GM12878 (cell line): ENCODE results near the gene MAZ. TPM values are rescaled to one million over a fixed set of nuclear protein-coding genes. Genes with fewer than 3 reads are reported as not detected.

Experiments
- ATAC-seq: fragments of 200-7000 bp; cut with Tn5 transposase; 3 replicates; pipeline ENCODE4 v1.9.1; 2020; ENCODE audit warnings: mild to moderate bottlenecking, moderate library complexity
- BruUV-seq: library from RNA; stranded (reverse); fragments of 400-500 nt; replicated peaks from 2 replicates; lab custom pipeline; 2021; lab: Mats Ljungman, UMichigan
- CTCF ChIA-PET: fragments of 300-600 bp; sonication (Branson Sonifier 250); formaldehyde crosslinking; extraction: SDS; loops from one replicate; lab custom pipeline; 2021; ENCODE audit warnings: inconsistent platforms; lab: Yijun Ruan, JAX
- POLR2A ChIA-PET: fragments of 350-600 bp; formaldehyde crosslinking; extraction: SDS; loops from one replicate; lab custom pipeline; 2021; ENCODE audit warnings: inconsistent platforms; lab: Charles Lee
- RAD21 ChIA-PET: fragments of 300-600 bp; sonication (Branson Sonifier 250); formaldehyde crosslinking; loops from one replicate; lab custom pipeline; 2023; ENCODE audit warnings: antibody characterized with exemption; ENCODE audit not compliant: unreplicated experiment; lab: Charles Lee
- SMC1A ChIA-PET: fragments of 300-600 bp; sonication (Branson Sonifier 250); formaldehyde crosslinking; loops from one replicate; lab custom pipeline; 2023; ENCODE audit not compliant: unreplicated experiment, uncharacterized antibody; lab: Charles Lee
- DNase-seq: peaks from one replicate; pipeline ENCODE4 v3.0.0-alpha.2; 2011; ENCODE audit warnings: low read depth, low spot score
- FAIRE-seq: peaks from 3 replicates; lab custom pipeline; 2011; peaks lifted over from hg19 to GRCh38; lab: Jason Lieb, UNC
- H2AFZ ChIP-seq: 2 replicates; pipeline ENCODE4 v1.6.0; 2011; ENCODE audit warnings: low read depth, low read length, control low read depth; ENCODE audit not compliant: control insufficient read depth
- H3K27ac ChIP-seq: 2 replicates; pipeline ENCODE4 v1.5.1; 2011; ENCODE audit warnings: control low read depth; ENCODE audit not compliant: control insufficient read depth, insufficient read depth
- H3K27me3 ChIP-seq, 2 experiments: replicated peaks in 1 of 2; 2 replicates each; pipeline versions ENCODE4 v1.6.0 to v1.6.1; 2011; ENCODE audit warnings: low read length in 1 of 2; ENCODE audit not compliant: control insufficient read depth in 2 of 2, insufficient read depth in 2 of 2
- H3K36me3 ChIP-seq, 2 experiments: 2 replicates each; pipeline ENCODE4 v1.5.1; 2011; ENCODE audit warnings: low read length in 1 of 2; ENCODE audit not compliant: control insufficient read depth in 2 of 2, insufficient read depth in 2 of 2
- H3K4me1 ChIP-seq: 2 replicates; pipeline ENCODE4 v1.6.1; 2011; ENCODE audit warnings: mild to moderate bottlenecking, low read length, moderate library complexity, mixed read lengths; ENCODE audit not compliant: control insufficient read depth, insufficient read depth
- H3K4me2 ChIP-seq: 2 replicates; pipeline ENCODE4 v1.6.0; 2011; ENCODE audit warnings: control low read depth; ENCODE audit not compliant: control insufficient read depth, insufficient read depth
- H3K4me3 ChIP-seq: fragments of 200-600 bp; sonication (generic); 2 replicates; pipeline ENCODE4 v1.5.1; 2016
- H3K79me2 ChIP-seq: 2 replicates; pipeline ENCODE4 v1.6.0; 2011; ENCODE audit warnings: low read length; ENCODE audit not compliant: control insufficient read depth, insufficient read depth
- H3K9ac ChIP-seq: 2 replicates; pipeline ENCODE4 v1.8.0; 2011; ENCODE audit warnings: low read length, control low read depth, mixed read lengths; ENCODE audit not compliant: control insufficient read depth, insufficient read depth
- H3K9me3 ChIP-seq: replicated peaks from 3 replicates; pipeline ENCODE4 v1.5.1; 2011; ENCODE audit warnings: mild to moderate bottlenecking, low read length; ENCODE audit not compliant: control insufficient read depth, insufficient read depth
- H4K20me1 ChIP-seq: 2 replicates; pipeline ENCODE4 v1.6.0; 2011; ENCODE audit not compliant: control insufficient read depth, insufficient read depth
- CBX3 ChIP-seq: fragments of 200-600 bp; sonication (generic); IDR thresholded peaks from 2 replicates; pipeline ENCODE4 v1.6.1; 2016; ENCODE audit warnings: low read depth, borderline replicate concordance
- CEBPZ ChIP-seq: fragments of 150-350 bp; IDR thresholded peaks from 2 replicates; pipeline ENCODE4 v1.6.1; 2016; ENCODE audit warnings: low read depth, low read length
- DPF2 ChIP-seq: fragments of 450-650 bp; IDR thresholded peaks from 2 replicates; pipeline ENCODE4 v1.6.1; 2017; ENCODE audit warnings: mild to moderate bottlenecking
- IRF4 ChIP-seq: IDR thresholded peaks from 2 replicates; pipeline ENCODE4 v1.6.1; 2011; ENCODE audit warnings: low read depth, low read length
- KAT2A ChIP-seq: conservative IDR thresholded peaks from 2 replicates; pipeline ENCODE4 v1.6.1; 2011; ENCODE audit warnings: low read depth, low read length; ENCODE audit not compliant: control insufficient read depth
- LARP7 ChIP-seq: fragments of 450-650 bp; IDR thresholded peaks from 2 replicates; pipeline ENCODE4 v1.6.1; 2017; ENCODE audit warnings: mild to moderate bottlenecking
- MAX ChIP-seq: IDR thresholded peaks from 2 replicates; pipeline ENCODE4 v1.6.1; 2012; ENCODE audit warnings: low read depth, low read length, improper control_type of control experiment
- NKRF ChIP-seq: fragments of 450-650 bp; conservative IDR thresholded peaks from 2 replicates; pipeline ENCODE4 v1.6.1; 2017; ENCODE audit warnings: mild to moderate bottlenecking, moderate library complexity
- RAD21 ChIP-seq: IDR thresholded peaks from 2 replicates; pipeline ENCODE4 v1.6.1; 2011; ENCODE audit warnings: mild to moderate bottlenecking, low read depth, low read length, moderate library complexity; ENCODE audit not compliant: insufficient read depth
- RBBP5 ChIP-seq: fragments of 200-600 bp; sonication (generic); conservative IDR thresholded peaks from 2 replicates; pipeline ENCODE4 v1.6.1; 2016
- RELA ChIP-seq: fragments of 450-650 bp; IDR thresholded peaks from 2 replicates; pipeline ENCODE4 v1.8.0; 2014; ENCODE audit warnings: borderline replicate concordance; ENCODE audit not compliant: partially characterized antibody
- SMC3 ChIP-seq: IDR thresholded peaks from 2 replicates; pipeline ENCODE4 v1.6.1; 2011; ENCODE audit warnings: low read length, improper control_type of control experiment, borderline replicate concordance
- ZBTB11 ChIP-seq: fragments of 450-650 bp; formaldehyde crosslinking; IDR thresholded peaks from 2 replicates; pipeline ENCODE4 v1.5.0; 2022; ENCODE audit warnings: mild to moderate bottlenecking, missing genetic modification characterization
- WGBS: methylation state at CpG from one replicate; pipeline ENCODE4 v1.1.6; 2016; ENCODE audit warnings: low lambda C conversion rate; ENCODE audit not compliant: insufficient replicate concordance, insufficient coverage; ENCODE audit errors: missing lambda C conversion rate; 5-methylcytosine and 5-hydroxymethylcytosine counted together
- in situ Hi-C: fragments of 300-500 bp; cut with MboI; formaldehyde crosslinking; loops from 9 replicates; pipeline ENCODE4 v1.14.3; 2018; ENCODE audit warnings: mixed read lengths
- intact Hi-C: fragments of 100-400 bp; cut with micrococcal nuclease; formaldehyde crosslinking; loops from one replicate; pipeline ENCODE4 v1.14.2; 2022; ENCODE audit not compliant: unreplicated experiment
- polyA plus RNA-seq, 11 experiments: library from polyadenylated mRNA; depleted of rRNA in 4 of 11; unstranded in 6 of 11; stranded (reverse) in 5 of 11; fragments of >200 nt; fragmentation: Nextera tagmentation in 4 of 11; fragmentation: Illumina TruSeq in 1 of 11; extraction: Ambion mirVana in 4 of 11; extraction: Trizol in 1 of 11; gene quantifications; 1 replicate in 1 of 11; 2 replicates in 10 of 11; pipeline versions ENCODE4 v1.2.1 to v1.2.3, GENCODE V29; 2011 to 2016; ENCODE audit warnings: inconsistent platforms in 2 of 11, missing spikeins in 2 of 11, low read depth in 1 of 11
- total RNA-seq, 4 experiments: library from RNA; depleted of rRNA in 3 of 4; stranded (reverse); fragments of >200 nt in 3 of 4; fragmentation: Illumina TruSeq in 1 of 4; extraction: Trizol in 1 of 4; gene quantifications; 2 replicates each; pipeline versions ENCODE4 v1.2.1 to v1.2.3, GENCODE V29; 2013 to 2021

The MAZ gene
- total and polyA plus RNA-seq, 10 of the 15 experiments (the other 5 are each of a cell fraction or from before 2014, with no cell fraction given) = 23.9 to 309 (median 116) TPM

GRCh38 chr16:29848420-29849297, 42.3 kb downstream of the MAZ start:
- no TSS peak for BruUV-seq
- Histone ChIP-seq H3K4me2 (no peak overlapping the region), H3K9ac (no peak overlapping the region), H3K36me3 (peaks cover 2 to 3% of the 10 kb centered on the region in 2 experiments; a peak in 2 of 4 replicates), H2AFZ (no peak overlapping the region), H3K9me3 (no peaks in the 10 kb centered on the region), H3K4me1 (no peaks in the 10 kb centered on the region), H3K79me2 (no peaks in the 10 kb centered on the region), H4K20me1 (no peaks in the 10 kb centered on the region), H3K4me3 (no peak overlapping the region), H3K27me3 (no peaks in the 10 kb centered on the region), H3K27ac (no peak overlapping the region)
- FAIRE-seq (no peak), ATAC-seq (peak; percentile 99), DNase-seq (no peak)
- ChIA-PET POLR2A (interaction anchor here (0.5 to 3.4 kb wide), 8 partner anchors 19 to 734 kb away, joined by 3 to 14 read pairs (median 4); partner anchors contain the start of genes KIF22, MVP and PAGR1), SMC1A (interaction anchor here (0.7 to 3.6 kb wide), 23 partner anchors 10 to 207 kb away, joined by 3 to 48 read pairs (median 4); partner anchors contain the start of genes MVP, PAGR1, TAOK2 and TMEM219), CTCF (interaction anchor here (0.6 to 4.6 kb wide), 52 partner anchors 9 to 249 kb away, joined by 3 to 99 read pairs (median 5); partner anchors contain the start of genes C16orf92, CDIPT, KCTD13 and KIF22), RAD21 (interaction anchor here (0.6 to 3.5 kb wide), 20 partner anchors 19 to 208 kb away, joined by 3 to 51 read pairs (median 5); partner anchors contain the start of genes KCTD13, KIF22, MVP and PAGR1)
- intact Hi-C loops (loop anchor here (1.0 kb wide), 1 partner anchor 148 kb away; no protein-coding TSS in a partner anchor), in situ Hi-C loops (no loop called here)
- 39% methylated on average over 15 of the region's 15 CpGs for WGBS
- 0 out of 2 replicates have a peak, but pooled peaks have one; percentile 38 for TF ChIP-seq DPF2
- TF ChIP-seq MAX = no peak
- peak; percentile 86 for TF ChIP-seq SMC3
- peak; percentile 76 for TF ChIP-seq RAD21
- 0 out of 2 replicates have a peak, but pooled peaks have one; percentile 44 for TF ChIP-seq LARP7
- no peak for TF ChIP-seq KAT2A
- no peak for TF ChIP-seq NKRF
- 0 out of 2 replicates have a peak, but pooled peaks have one; percentile 44 for TF ChIP-seq IRF4
- TF ChIP-seq ZBTB11 (CRISPR knock-in tag) = no peak
- no peak for TF ChIP-seq RELA
- no peak for TF ChIP-seq RBBP5
- TF ChIP-seq CBX3 = no peak
- TF ChIP-seq CEBPZ = no peak
